Gastrocnemius medialis (tissue), 4 donors: Measurements from ENCODE around the gene EEF1AKMT2. TPM values are rescaled to one million over a fixed set of nuclear protein-coding genes. Genes with fewer than 3 reads are reported as not detected.

Source experiments
- ATAC-seq, 2 donors: fragments of 150-250 bp; one replicate each; pipeline ENCODE4 v1.9.1; 2016
- DNase-seq, 2 donors: peaks; one replicate each; pipeline ENCODE4 v3.0.0-alpha.2; 2019
- H3K27ac ChIP-seq, 4 donors: fragments of 200-600 bp; sonication (generic); 1 replicate in 1 of 4; 2 replicates in 3 of 4; pipeline ENCODE4 v1.5.1; 2016 to 2018; ENCODE audit warnings: mild to moderate bottlenecking in 2 of 4, moderate library complexity in 1 of 4
- H3K27me3 ChIP-seq, 3 donors: fragments of 200-600 bp; sonication (generic) in 2 of 3; 1 replicate in 1 of 3; 2 replicates in 2 of 3; pipeline versions ENCODE4 v1.5.1 to v1.6.0; 2016 to 2019; ENCODE audit warnings: mild to moderate bottlenecking in 1 of 3, moderate library complexity in 1 of 3
- H3K36me3 ChIP-seq, 2 donors: fragments of 200-600 bp; sonication (generic) in 1 of 2; one replicate each; pipeline ENCODE4 v1.5.1; 2017 to 2018
- H3K4me1 ChIP-seq, 2 donors: fragments of 200-600 bp; sonication (generic) in 1 of 2; one replicate each; pipeline ENCODE4 v1.5.1; 2016 to 2017; ENCODE audit warnings: mild to moderate bottlenecking in 2 of 2
- H3K4me3 ChIP-seq, 4 donors: fragments of 200-600 bp; sonication (generic) in 3 of 4; 1 replicate in 1 of 4; 2 replicates in 3 of 4; pipeline ENCODE4 v1.5.1; 2016 to 2019; ENCODE audit warnings: mild to moderate bottlenecking in 2 of 4
- H3K9me3 ChIP-seq, 3 donors: fragments of 200-600 bp; sonication (generic) in 2 of 3; 1 replicate in 1 of 3; 2 replicates in 2 of 3; pipeline ENCODE4 v1.5.1; 2016 to 2019
- CTCF ChIP-seq, 5 experiments: fragments of 450-650 bp in 3 of 5; fragments of 200-600 bp in 2 of 5; sonication (generic) in 2 of 5; IDR thresholded peaks in 4 of 5; conservative IDR thresholded peaks in 1 of 5; 1 replicate in 4 of 5; 2 replicates in 1 of 5; pipeline ENCODE4 v1.5.1; 2016 to 2019; ENCODE audit warnings: antibody characterized with exemption in 5 of 5, mild to moderate bottlenecking in 3 of 5, moderate library complexity in 3 of 5
- POLR2A ChIP-seq, 2 donors: fragments of 450-650 bp; IDR thresholded peaks; one replicate each; pipeline ENCODE4 v1.6.1; 2017; ENCODE audit warnings: antibody characterized with exemption in 2 of 2, mild to moderate bottlenecking in 2 of 2, moderate library complexity in 2 of 2
- in situ Hi-C, 4 donors: fragments of 200-750 bp; cut with MboI; loops; one replicate each; pipeline versions ENCODE4 v1.15.0 to v1.8.0; 2017; ENCODE audit warnings: low sequenced_read_pairs in 4 of 4
- intact Hi-C: fragments of 100-400 bp; cut with DNase I; formaldehyde crosslinking; loops from one replicate; pipeline ENCODE4 v1.15.1; 2023; ENCODE audit warnings: low total_unique reads
- total RNA-seq, 4 donors: library from RNA; depleted of rRNA; stranded (reverse); fragments of >200 nt; gene quantifications; one replicate each; pipeline versions ENCODE4 v1.1.0 to v1.2.3, GENCODE V29; 2016

Gene EEF1AKMT2
- total RNA-seq, 4 donors from 2014 or later = 7.9 to 13.5 (median 9.6) TPM

GRCh38 chr10:124763267-124763666 is 28.4 kb downstream of the EEF1AKMT2 start:
- in situ Hi-C loops = no loop called here
- no peak for TF ChIP-seq CTCF (IDR thresholded peaks at IDR 0.05 in 4 of 5, conservative IDR thresholded peaks at IDR 0.05 in 1 of 5)
- no peak for TF ChIP-seq POLR2A (IDR thresholded peaks at IDR 0.05)
- no peak overlapping the region for H3K4me3 ChIP-seq
- H3K9me3 ChIP-seq = no peaks in the 10 kb centered on the region
- H3K4me1 ChIP-seq = peaks cover 6 to 14% of the 10 kb centered on the region in 2 donors
- H3K27me3 ChIP-seq = no peaks in the 10 kb centered on the region
- no peak overlapping the region for H3K27ac ChIP-seq
- intact Hi-C loops = no loop called here
- DNase-seq (no peak), ATAC-seq (no peak)
- H3K36me3 ChIP-seq = peaks cover 0 to 26% of the 10 kb centered on the region in 2 donors

GRCh38 chr10:124762281-124762680 is 29.4 kb downstream of the EEF1AKMT2 start:
- Histone ChIP-seq H3K27me3 (no peaks in the 10 kb centered on the region), H3K27ac (no peak overlapping the region), H3K4me3 (no peak overlapping the region), H3K9me3 (no peaks in the 10 kb centered on the region), H3K36me3 (peaks cover 0 to 26% of the 10 kb centered on the region in 2 donors), H3K4me1 (peaks cover 13 to 24% of the 10 kb centered on the region in 2 donors)
- intact Hi-C loops (no loop called here), in situ Hi-C loops (no loop called here)
- DNase-seq (no peak), ATAC-seq (no peak)
- TF ChIP-seq CTCF (IDR thresholded peaks at IDR 0.05 in 4 of 5, conservative IDR thresholded peaks at IDR 0.05 in 1 of 5) (no peak), POLR2A (IDR thresholded peaks at IDR 0.05) (no peak)

- DNase-seq = no peak
- H3K27ac ChIP-seq = peak overlapping the region in 1 of 4 donors; percentile 17
- H3K27me3 ChIP-seq = no peaks in the 10 kb centered on the region
- H3K4me3 ChIP-seq = no peak overlapping the region
- intact Hi-C loops = no loop called here
- in situ Hi-C loops = no loop called here
- no peaks in the 10 kb centered on the region for H3K9me3 ChIP-seq
- TF ChIP-seq POLR2A (IDR thresholded peaks at IDR 0.05) (no peak), CTCF (IDR thresholded peaks at IDR 0.05 in 4 of 5, conservative IDR thresholded peaks at IDR 0.05 in 1 of 5) (no peak)
- peaks cover 0 to 14% of the 10 kb centered on the region in 2 donors for H3K36me3 ChIP-seq
- peaks cover 14 to 37% of the 10 kb centered on the region in 2 donors for H3K4me1 ChIP-seq
- ATAC-seq = no peak
These were observed 35.4 kb downstream of the EEF1AKMT2 start for GRCh38 chr10:124756156-124756903.

GRCh38 chr10:124755581-124755980 is 36.1 kb downstream of the EEF1AKMT2 start:
- no peak for DNase-seq
- H3K9me3 ChIP-seq = no peaks in the 10 kb centered on the region
- H3K27me3 ChIP-seq = no peaks in the 10 kb centered on the region
- intact Hi-C loops = no loop called here
- H3K27ac ChIP-seq = no peak overlapping the region
- peaks cover 14 to 37% of the 10 kb centered on the region in 2 donors for H3K4me1 ChIP-seq
- no peak overlapping the region for H3K4me3 ChIP-seq
- in situ Hi-C loops = no loop called here
- ATAC-seq = no peak
- TF ChIP-seq POLR2A (IDR thresholded peaks at IDR 0.05) (no peak), CTCF (IDR thresholded peaks at IDR 0.05 in 4 of 5, conservative IDR thresholded peaks at IDR 0.05 in 1 of 5) (no peak)
- H3K36me3 ChIP-seq = peaks cover 0 to 12% of the 10 kb centered on the region in 2 donors
